Activated CD8-positive, alpha-beta memory T cell treated with anti-CD3 and anti-CD28 coated beads for 1 hour (primary cell): ENCODE results near the gene TUBA3D.
"Not testable (repeated sequence)": the region's sequence is repeated elsewhere in the genome, so short reads cannot be mapped to it uniquely, and the experiment has no call there.

Experiments used
- DNase-seq, 2 donors: peaks; one replicate each; pipeline ENCODE4 v3.0.0-alpha.2; 2020; ENCODE audit warnings: low read depth in 1 of 2; ENCODE audit errors: extremely low read depth in 1 of 2

The TUBA3D gene

GRCh38 chr2:131530626-131531344 is 54.9 kb downstream of the TUBA3D start:
- not testable (repeated sequence) for DNase-seq

- DNase-seq: not testable (repeated sequence)
These were observed 55.7 kb downstream of the TUBA3D start for GRCh38 chr2:131531547-131532185.
